Heart left ventricle (tissue), 13 donors: Measurements from ENCODE around the gene IQCC.

ENCODE experiments used
- POLR2A ChIP-seq, 2 donors: fragments of 450-650 bp; IDR thresholded peaks; one replicate each; pipeline ENCODE4 v1.6.1; 2017; ENCODE audit warnings: antibody characterized with exemption in 2 of 2, mild to moderate bottlenecking in 2 of 2, moderate library complexity in 2 of 2
- TF ChIP-seq, protein P1 (sequence below), 12 donors: fragments of 200-600 bp; sonication (generic) in 4 of 12; IDR thresholded peaks; one replicate each; pipeline versions ENCODE4 v1.5.0 to v1.8.0; 2018 to 2022; ENCODE audit warnings: antibody characterized with exemption in 12 of 12, mild to moderate bottlenecking in 5 of 12
- donor health status: ischemic (EF 13 %, LVEDD 7.1; RV severe dilation, severe dysfunction).
- donor health status: DM: no; HTN: yes; CAD: no.
- donor health status: DM: no; HTN: no; CAD: no.
- donor health status: ischemic (EF 25% LVEDD 6.9; RV normal size, moderate dysfunction).
- donor health status: ischemic (EF 25% LVEDD 5.7; RV mildly dilated, moderate dysfunction).
- donor health status: ischemic (EF 35%, LVEDD 5.7; RV mildly dilated, moderate dysfunction).
- donor health status: nonischemic (EF 11% LVEDD 7.7; RV severe dilation, severe dysfunction).
- donor health status: DM: yes; HTN: yes; CAD: no.
- donor health status: PGD.
- donor health status: ischemic (EF 29% LVEDD 5.4; RV normal size, mild dysfunction).
- donor health status: nonischemic (EF 23%, LVEDD 6.1; RV moderate dilation, normal function).

DNA sequence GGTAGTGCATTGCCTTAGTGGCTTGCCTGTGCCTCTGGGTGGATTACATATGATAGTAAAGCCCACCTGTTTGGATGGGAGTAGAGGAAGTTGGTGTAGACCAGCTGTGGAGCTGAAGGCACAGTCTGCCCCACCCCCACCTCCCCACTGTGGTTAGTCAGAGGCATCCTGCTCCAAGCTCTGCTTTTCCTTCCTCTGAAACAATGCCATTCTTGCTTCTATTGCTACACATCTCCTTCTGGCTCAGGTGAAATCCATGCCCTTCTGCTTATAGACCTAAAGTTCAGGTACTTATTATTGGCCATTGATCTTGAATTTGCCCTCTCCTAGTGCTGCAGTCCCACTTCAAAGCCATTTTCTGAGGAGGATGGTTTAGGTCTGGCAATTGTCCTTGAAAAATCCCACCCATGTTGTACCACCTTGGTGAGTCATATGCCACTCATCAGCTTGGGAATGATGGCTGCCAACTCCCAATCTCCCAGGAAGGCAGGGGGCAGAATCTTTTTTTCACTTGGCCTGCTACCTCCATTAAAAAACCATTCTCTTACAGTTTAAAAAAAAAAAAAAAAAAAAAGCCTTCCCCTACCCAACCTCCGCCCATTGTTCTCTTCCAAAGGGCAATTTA is 32.7 kb upstream of the IQCC start:
- TF ChIP-seq POLR2A (IDR thresholded peaks at IDR 0.05) = no peak
- TF ChIP-seq, protein P1, sequence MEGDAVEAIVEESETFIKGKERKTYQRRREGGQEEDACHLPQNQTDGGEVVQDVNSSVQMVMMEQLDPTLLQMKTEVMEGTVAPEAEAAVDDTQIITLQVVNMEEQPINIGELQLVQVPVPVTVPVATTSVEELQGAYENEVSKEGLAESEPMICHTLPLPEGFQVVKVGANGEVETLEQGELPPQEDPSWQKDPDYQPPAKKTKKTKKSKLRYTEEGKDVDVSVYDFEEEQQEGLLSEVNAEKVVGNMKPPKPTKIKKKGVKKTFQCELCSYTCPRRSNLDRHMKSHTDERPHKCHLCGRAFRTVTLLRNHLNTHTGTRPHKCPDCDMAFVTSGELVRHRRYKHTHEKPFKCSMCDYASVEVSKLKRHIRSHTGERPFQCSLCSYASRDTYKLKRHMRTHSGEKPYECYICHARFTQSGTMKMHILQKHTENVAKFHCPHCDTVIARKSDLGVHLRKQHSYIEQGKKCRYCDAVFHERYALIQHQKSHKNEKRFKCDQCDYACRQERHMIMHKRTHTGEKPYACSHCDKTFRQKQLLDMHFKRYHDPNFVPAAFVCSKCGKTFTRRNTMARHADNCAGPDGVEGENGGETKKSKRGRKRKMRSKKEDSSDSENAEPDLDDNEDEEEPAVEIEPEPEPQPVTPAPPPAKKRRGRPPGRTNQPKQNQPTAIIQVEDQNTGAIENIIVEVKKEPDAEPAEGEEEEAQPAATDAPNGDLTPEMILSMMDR (IDR thresholded peaks at IDR 0.05) = no peak
